Measurements from ENCODE around the gene GASK1B. TPM values are rescaled to one million over a fixed set of nuclear protein-coding genes. Genes with fewer than 3 reads are reported as not detected.

The GASK1B gene
- total and polyA plus RNA-seq, 3 donors from 2014 or later, result 19.3 to 24.0 (median 19.8) TPM

DNA sequence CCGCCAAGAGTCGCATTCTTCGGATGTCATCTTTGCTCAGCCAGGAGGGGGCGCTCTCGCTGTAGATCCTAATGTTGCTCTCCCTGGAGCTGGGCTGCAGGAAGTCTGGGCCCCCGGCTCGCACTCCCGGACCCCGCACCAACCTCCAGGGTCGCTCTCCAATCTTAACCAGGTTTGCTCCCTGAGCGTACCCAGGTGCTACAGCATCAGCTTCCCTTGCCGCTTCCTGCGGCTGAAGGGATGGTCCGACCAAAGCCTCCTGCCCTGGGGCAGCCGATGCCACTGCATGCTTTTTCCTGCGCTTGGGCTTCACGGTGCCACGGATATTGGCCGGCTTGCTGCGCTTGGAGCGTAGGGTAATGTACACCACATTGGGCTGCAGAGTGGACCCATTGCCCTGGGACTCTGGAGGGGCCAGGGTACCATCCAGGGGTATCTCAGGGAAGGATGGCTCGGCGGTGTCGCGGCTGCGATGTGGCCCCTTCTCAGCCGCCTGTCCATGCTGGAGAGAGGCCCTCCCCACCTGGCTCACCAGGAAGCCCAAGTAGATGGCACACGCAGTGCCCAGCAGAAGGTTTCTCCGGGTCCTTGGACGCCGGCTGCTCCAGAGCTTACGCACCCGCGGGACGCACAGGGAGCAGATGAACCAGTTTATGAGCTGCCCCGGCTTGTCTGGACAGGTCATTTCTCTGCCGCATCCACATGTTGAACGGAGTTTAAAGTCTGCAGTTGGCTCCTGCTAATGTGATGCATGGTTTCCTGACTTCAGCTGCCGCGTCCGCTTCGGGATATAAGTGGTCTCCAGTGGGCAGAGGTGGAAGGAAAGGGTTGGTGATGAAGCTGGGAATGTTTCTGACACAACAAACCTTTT is 1.9 kb downstream of the GASK1B start:
- H3K4me1 ChIP-seq, result no peaks in the 10 kb centered on the region
- peak; percentile 84 for DNase-seq
- peak overlapping the region; percentile 82 to 84 for H3K27ac ChIP-seq
- WGBS, 2 donors, result 1 to 31% methylated on average over 21 to 42 of the region's 42 CpGs
- H3K9me3 ChIP-seq, result no peaks in the 10 kb centered on the region
- H3K36me3 ChIP-seq (ENCODE audit: low read depth, missing control alignments), result no peaks in the 10 kb centered on the region
- peak overlapping the region; percentile 53 to 71 for H3K4me3 ChIP-seq
- intact Hi-C loops (cut with DNase I; ENCODE audit: low total_unique reads), result loop anchor here (5.0 kb wide), 1 partner anchor 179 kb away; no protein-coding TSS in a partner anchor
- no peak for TF ChIP-seq POLR2A (IDR thresholded peaks at IDR 0.05)
- TF ChIP-seq, protein P1, sequence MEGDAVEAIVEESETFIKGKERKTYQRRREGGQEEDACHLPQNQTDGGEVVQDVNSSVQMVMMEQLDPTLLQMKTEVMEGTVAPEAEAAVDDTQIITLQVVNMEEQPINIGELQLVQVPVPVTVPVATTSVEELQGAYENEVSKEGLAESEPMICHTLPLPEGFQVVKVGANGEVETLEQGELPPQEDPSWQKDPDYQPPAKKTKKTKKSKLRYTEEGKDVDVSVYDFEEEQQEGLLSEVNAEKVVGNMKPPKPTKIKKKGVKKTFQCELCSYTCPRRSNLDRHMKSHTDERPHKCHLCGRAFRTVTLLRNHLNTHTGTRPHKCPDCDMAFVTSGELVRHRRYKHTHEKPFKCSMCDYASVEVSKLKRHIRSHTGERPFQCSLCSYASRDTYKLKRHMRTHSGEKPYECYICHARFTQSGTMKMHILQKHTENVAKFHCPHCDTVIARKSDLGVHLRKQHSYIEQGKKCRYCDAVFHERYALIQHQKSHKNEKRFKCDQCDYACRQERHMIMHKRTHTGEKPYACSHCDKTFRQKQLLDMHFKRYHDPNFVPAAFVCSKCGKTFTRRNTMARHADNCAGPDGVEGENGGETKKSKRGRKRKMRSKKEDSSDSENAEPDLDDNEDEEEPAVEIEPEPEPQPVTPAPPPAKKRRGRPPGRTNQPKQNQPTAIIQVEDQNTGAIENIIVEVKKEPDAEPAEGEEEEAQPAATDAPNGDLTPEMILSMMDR (IDR thresholded peaks at IDR 0.05), result peak; percentile 53 to 79 (median 72)
- no peaks in the 10 kb centered on the region for H3K27me3 ChIP-seq

DNA sequence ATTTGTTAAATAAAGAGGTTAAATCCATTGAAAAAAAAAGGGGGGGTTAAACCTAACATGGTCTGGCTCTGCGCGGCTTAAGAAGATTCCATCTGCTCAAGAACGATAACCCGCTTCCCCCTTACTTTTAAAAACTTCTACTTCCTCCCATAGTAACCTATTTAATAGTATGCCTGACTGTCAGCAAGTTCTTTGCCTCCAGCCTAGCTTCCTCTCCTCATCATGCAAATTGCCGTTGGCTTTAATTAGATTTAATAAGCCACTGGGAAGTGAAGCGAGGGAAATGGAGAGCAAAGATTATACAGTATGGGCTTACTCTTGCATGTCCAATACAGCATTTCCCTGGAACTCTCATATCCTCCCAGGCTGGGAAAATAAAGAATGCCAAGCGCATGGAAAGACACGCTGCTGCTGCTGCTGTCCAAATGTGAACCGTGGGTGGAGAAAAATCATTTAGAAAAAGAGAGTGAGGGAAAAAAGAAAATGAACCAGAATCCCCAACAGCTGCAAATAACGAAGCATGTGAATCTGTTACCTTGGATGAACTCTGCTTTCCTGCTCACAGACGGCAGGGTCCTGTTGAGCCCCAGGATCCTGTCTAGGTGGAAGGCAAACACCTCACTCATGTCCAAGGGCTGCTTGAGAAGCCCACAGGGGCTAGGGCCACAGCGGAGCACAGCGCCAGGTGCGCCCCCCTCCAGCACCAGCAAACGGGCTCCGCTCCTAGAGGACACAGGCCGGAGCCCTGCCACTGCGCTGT is 2.7 kb downstream of the GASK1B start:
- Histone ChIP-seq H3K9me3 (no peaks in the 10 kb centered on the region), H3K36me3 (ENCODE audit: low read depth, missing control alignments) (no peaks in the 10 kb centered on the region), H3K27ac (peak overlapping the region; percentile 82 to 84), H3K4me3 (peak overlapping the region; percentile 53 to 71), H3K27me3 (no peaks in the 10 kb centered on the region), H3K4me1 (no peaks in the 10 kb centered on the region)
- intact Hi-C loops (cut with DNase I; ENCODE audit: low total_unique reads), result loop anchor here (5.0 kb wide), 1 partner anchor 178 kb away; no protein-coding TSS in a partner anchor
- DNase-seq, result no peak
- 4 to 15% methylated on average over 11 to 18 of the region's 18 CpGs for WGBS, 2 donors
- TF ChIP-seq POLR2A (IDR thresholded peaks at IDR 0.05), result no peak
- TF ChIP-seq, protein P1 (IDR thresholded peaks at IDR 0.05), result no peak

DNA sequence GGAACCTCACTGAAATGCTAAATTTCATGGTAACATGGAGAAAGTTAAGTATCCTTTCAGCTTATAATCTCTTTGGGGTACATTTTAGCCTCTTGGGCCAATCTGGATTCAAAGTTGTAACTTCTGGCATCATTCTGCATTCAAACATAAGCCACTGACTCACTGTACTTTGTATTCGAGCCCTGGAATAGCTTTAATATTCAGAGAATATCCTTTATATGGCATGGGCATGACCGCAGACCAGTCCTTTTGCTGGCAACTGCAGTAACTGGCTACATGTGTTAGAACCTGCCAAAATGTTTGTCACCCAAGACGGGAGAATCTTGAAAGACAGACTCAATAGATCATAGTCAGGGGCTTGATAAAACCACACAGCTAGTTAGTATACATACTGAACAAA is 3.3 kb downstream of the GASK1B start:
- H3K36me3 ChIP-seq (ENCODE audit: low read depth, missing control alignments), result no peaks in the 10 kb centered on the region
- peak overlapping the region; percentile 53 to 71 for H3K4me3 ChIP-seq
- no peaks in the 10 kb centered on the region for H3K9me3 ChIP-seq
- TF ChIP-seq, protein P1 (IDR thresholded peaks at IDR 0.05), result no peak
- no peak for TF ChIP-seq POLR2A (IDR thresholded peaks at IDR 0.05)
- DNase-seq, result no peak
- peak overlapping the region; percentile 82 to 84 for H3K27ac ChIP-seq
- H3K4me1 ChIP-seq, result no peaks in the 10 kb centered on the region
- intact Hi-C loops (cut with DNase I; ENCODE audit: low total_unique reads), result no loop called here
- WGBS, 2 donors, result 14 to 19% methylated on average over 3 of the region's 3 CpGs
- no peaks in the 10 kb centered on the region for H3K27me3 ChIP-seq

DNA sequence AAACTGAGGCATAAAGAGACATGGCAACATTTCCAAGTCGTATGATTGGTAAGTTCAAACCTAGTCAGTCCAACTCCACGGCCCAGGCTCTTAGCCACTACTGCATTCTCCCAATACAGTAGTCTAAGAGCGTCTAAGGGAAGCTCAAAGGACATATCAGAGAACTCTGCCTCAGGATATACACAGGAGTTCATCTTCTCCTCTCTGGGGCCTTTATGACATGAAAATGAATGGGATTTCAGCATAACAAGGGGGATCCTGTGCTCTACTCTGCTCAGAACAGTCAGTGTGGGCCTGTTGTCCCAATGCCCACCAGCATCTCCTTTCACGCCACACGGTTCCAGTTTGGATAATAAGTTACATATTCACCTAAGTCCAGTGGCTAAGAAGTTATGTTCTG is 4.2 kb downstream of the GASK1B start:
- Histone ChIP-seq H3K9me3 (no peaks in the 10 kb centered on the region), H3K4me1 (no peaks in the 10 kb centered on the region), H3K27ac (peak overlapping the region; percentile 82 to 84), H3K36me3 (ENCODE audit: low read depth, missing control alignments) (no peaks in the 10 kb centered on the region), H3K4me3 (peak overlapping the region in 1 of 2 donors; percentile 6), H3K27me3 (no peaks in the 10 kb centered on the region)
- TF ChIP-seq POLR2A (IDR thresholded peaks at IDR 0.05), result no peak
- TF ChIP-seq, protein P1 (IDR thresholded peaks at IDR 0.05), result no peak
- intact Hi-C loops (cut with DNase I; ENCODE audit: low total_unique reads), result no loop called here
- no peak for DNase-seq
- 64 to 72% methylated on average over 5 of the region's 5 CpGs for WGBS, 2 donors

Data from testis (tissue), 3 donors.